HUES64 (cell line): ENCODE results near the gene FETUB.
"Not testable (repeated sequence)": the region's sequence is repeated elsewhere in the genome, so short reads cannot be mapped to it uniquely, and the experiment has no call there.

Source experiments
- H3K27ac ChIP-seq: 2 replicates; pipeline ENCODE4 v1.7.0; 2013; ENCODE audit warnings: low read depth, low read length, inconsistent platforms
- H3K27me3 ChIP-seq: 2 replicates; pipeline ENCODE4 v1.6.1; 2013; ENCODE audit warnings: mild to moderate bottlenecking, low read length; ENCODE audit not compliant: insufficient read depth
- H3K36me3 ChIP-seq: 2 replicates; pipeline ENCODE4 v1.6.1; 2013; ENCODE audit warnings: mild to moderate bottlenecking, low read length; ENCODE audit not compliant: insufficient read depth
- H3K4me1 ChIP-seq: 2 replicates; pipeline ENCODE4 v1.6.1; 2013; ENCODE audit warnings: mild to moderate bottlenecking, low read length, moderate library complexity; ENCODE audit not compliant: insufficient read depth
- H3K4me3 ChIP-seq: 2 replicates; pipeline ENCODE4 v1.5.1; 2013; ENCODE audit warnings: mild to moderate bottlenecking, low read length, moderate library complexity
- H3K9ac ChIP-seq: 2 replicates; pipeline ENCODE4 v1.6.1; 2013; ENCODE audit warnings: mild to moderate bottlenecking, low read depth, low read length
- H3K9me3 ChIP-seq: 2 replicates; pipeline ENCODE4 v1.6.1; 2013; ENCODE audit warnings: low read depth, low read length; ENCODE audit not compliant: insufficient read depth
- WGBS: fragments of 150-250, 120-280 bp; methylation state at CpG from one replicate; pipeline ENCODE4 v1.1.7; 2013; ENCODE audit warnings: missing lambda C conversion rate; 5-methylcytosine and 5-hydroxymethylcytosine counted together

The FETUB gene

DNA sequence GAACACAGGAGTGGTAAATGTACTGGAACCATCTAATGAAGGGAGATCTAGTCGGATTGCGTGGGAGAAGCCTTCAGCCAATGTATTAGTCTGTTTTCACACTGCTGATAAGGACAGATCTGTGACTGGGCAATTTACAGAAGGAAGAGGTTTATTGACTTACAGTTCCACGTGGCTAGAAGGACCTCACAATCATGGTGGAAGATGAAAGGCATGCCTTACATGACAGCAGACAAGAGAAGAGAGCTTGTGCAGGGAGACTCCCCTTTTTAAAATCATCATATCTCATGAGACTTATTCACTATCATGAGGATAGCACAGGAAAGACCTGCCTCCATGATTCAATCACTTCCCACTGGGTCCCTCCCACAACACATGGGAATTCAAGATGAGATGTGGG, 42.6 kb downstream of the FETUB start:
- Histone ChIP-seq H3K4me1 (no peaks in the 10 kb centered on the region), H3K36me3 (no peaks in the 10 kb centered on the region), H3K4me3 (no peak overlapping the region), H3K27me3 (no peaks in the 10 kb centered on the region), H3K27ac (no peak overlapping the region), H3K9me3 (peaks cover 11% of the 10 kb centered on the region), H3K9ac (no peak overlapping the region)
- 92% methylated on average over 3 of the region's 3 CpGs for WGBS

DNA sequence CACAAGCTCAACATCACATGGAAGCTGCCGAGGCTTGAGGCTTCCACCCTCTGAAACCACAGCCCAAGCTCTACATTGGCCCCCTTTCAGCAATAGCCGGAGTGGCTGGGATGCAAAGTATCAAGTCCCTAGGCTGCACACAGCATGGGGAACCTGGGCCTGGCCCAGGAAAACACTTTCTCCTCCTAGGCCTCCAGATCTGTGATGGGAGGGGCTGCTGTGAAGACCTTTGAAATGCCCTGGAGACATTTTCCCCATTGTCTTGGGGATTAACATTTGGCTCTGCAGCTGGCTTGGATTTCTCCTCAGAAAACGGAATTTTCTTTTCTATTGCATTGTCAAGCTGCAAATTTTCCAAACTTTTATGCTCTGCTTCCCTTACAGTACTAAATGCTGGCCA, 43.8 kb downstream of the FETUB start:
- no peak overlapping the region for H3K27ac ChIP-seq
- no peak overlapping the region for H3K9ac ChIP-seq
- no peaks in the 10 kb centered on the region for H3K36me3 ChIP-seq
- no peaks in the 10 kb centered on the region for H3K4me1 ChIP-seq
- 75% methylated on average over 3 of the region's 3 CpGs for WGBS
- no peaks in the 10 kb centered on the region for H3K27me3 ChIP-seq
- H3K9me3 ChIP-seq, result peaks cover 11% of the 10 kb centered on the region
- no peak overlapping the region for H3K4me3 ChIP-seq

DNA sequence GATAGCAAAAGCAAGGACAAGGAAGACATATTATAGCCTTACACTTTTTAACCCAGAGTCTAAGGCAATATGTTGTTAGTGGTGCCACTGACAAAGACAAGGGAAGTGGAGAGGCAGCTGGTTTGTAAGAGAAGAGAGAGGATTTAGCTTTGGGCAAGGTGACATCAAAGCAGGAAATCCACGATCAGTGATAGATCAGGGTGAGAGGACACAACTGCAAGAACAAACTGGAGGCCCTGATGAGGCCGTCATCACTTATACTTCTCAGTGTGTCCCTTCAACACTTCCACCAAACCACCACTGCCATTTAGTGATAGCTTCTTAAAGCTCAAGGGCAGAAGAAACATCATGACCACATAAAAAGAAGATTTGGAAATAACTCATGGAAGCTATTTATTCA, 46.3 kb downstream of the FETUB start:
- WGBS, result 92% methylated on average over 2 of the region's 2 CpGs
- H3K9me3 ChIP-seq, result peaks cover 11% of the 10 kb centered on the region
- not testable (repeated sequence) for H3K9ac ChIP-seq, H3K27ac ChIP-seq, H3K27me3 ChIP-seq, H3K4me1 ChIP-seq, H3K4me3 ChIP-seq, H3K36me3 ChIP-seq

DNA sequence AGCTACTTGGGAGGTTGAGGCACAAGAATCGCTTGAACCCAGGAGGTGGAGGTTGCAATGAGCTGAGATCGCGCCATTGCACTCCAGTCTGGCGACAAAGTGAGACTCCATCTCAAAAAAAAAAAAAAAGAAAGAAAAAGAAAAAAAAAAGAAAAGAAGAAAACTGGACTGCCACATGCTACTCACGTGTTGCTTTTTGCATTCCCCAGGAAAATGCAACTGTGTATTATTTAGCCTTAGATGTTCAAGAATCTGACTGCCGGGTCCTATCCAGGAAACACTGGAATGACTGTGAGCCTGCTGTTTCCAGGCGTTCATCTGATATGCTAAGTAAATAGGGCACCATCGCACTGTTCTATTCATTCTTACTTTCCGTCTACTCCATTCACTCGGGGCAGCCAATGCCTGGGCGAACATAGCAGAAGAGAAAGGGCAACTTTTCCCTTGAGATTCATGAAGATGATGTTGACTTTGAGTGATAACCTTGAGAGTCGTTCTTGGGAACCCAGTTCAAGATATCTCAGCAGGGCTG, 47.0 kb downstream of the FETUB start:
- Histone ChIP-seq H3K9me3 (peaks cover 11% of the 10 kb centered on the region), H3K36me3 (no peaks in the 10 kb centered on the region)

DNA sequence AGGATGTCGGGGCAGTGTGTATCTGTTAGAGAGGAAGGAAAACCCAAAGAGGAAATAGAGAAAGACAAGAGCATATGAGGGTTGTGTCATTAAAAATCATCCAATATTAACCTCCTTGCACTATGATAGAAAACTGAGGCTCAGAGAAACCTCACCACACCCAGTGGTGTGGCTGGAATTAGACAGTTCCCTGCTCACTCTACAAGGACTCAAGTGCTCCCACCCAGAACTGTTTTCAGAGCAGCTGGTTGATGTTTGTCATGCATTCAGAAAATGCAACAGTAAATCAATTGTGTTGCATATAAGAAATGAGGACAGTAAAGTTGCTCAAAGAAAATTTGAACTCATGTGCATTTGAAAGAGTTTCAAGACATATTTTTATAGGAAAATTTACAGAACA, 50.1 kb downstream of the FETUB start:
- not testable (repeated sequence) for H3K27ac ChIP-seq, H3K9me3 ChIP-seq, H3K36me3 ChIP-seq, H3K4me3 ChIP-seq, H3K9ac ChIP-seq, H3K27me3 ChIP-seq, H3K4me1 ChIP-seq
- WGBS, result 93% methylated on average over 1 of the region's 1 CpG

More for the DNA sequence above, 47.0 kb downstream of the FETUB start:
- H3K4me1 ChIP-seq, result no peaks in the 10 kb centered on the region
- H3K9ac ChIP-seq, result no peak overlapping the region
- WGBS, result 92% methylated on average over 11 of the region's 12 CpGs
- H3K27ac ChIP-seq, result no peak overlapping the region
- H3K4me3 ChIP-seq, result no peak overlapping the region
- H3K27me3 ChIP-seq, result no peaks in the 10 kb centered on the region

DNA sequence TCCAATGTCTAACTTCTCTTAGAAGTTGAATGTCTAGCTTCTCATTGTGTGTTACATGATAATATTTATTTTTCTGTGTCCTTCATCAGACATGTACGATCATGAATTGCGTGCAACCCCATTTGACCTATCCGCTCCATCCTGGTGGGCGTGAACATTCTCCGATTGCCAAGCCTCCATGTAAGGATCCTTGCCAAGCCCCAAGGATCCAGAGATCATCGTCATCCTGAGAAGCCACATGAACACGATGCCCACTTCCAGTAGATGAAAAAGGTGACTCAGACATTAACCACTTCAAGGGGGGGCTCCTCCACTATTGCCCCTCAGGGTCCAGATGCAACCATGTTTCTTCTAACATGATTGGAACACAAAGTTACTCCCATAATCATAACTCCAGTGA, 51.5 kb downstream of the FETUB start:
- Histone ChIP-seq H3K9me3 (no peaks in the 10 kb centered on the region), H3K27me3 (no peaks in the 10 kb centered on the region)
- 95% methylated on average over 7 of the region's 7 CpGs for WGBS

DNA sequence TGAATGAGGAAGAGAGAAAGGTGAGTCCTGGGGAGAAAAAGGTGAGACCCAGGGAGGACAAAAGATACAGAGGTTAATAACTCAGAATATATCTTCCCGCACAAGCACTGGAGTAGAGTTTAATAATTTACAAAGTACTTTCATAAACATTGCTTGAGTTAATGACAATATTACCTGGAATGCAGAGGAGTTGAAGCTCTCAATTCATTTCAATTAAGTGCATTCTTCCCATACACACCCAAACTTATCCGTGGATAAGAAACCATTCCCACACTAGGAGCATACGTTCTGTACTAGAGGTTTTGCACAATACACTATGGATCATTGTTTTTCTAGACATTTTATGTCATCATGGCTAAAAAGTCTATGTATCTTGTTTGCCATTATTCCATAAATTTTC, 53.6 kb downstream of the FETUB start:
- H3K9me3 ChIP-seq, result no peaks in the 10 kb centered on the region
- no peak overlapping the region for H3K27ac ChIP-seq
- H3K9ac ChIP-seq, result no peak overlapping the region
- 95% methylated on average over 2 of the region's 3 CpGs for WGBS
- H3K27me3 ChIP-seq, result no peaks in the 10 kb centered on the region
- H3K4me1 ChIP-seq, result 0 out of 2 replicates have a peak, but pooled peaks cover 9% of the 10 kb centered on the region
- H3K36me3 ChIP-seq, result no peaks in the 10 kb centered on the region
- H3K4me3 ChIP-seq, result no peak overlapping the region

More for the DNA sequence above, 51.5 kb downstream of the FETUB start:
- Histone ChIP-seq H3K27ac (no peak overlapping the region), H3K36me3 (no peaks in the 10 kb centered on the region), H3K4me1 (0 out of 2 replicates have a peak, but pooled peaks cover 9% of the 10 kb centered on the region), H3K9ac (no peak overlapping the region), H3K4me3 (no peak overlapping the region)

DNA sequence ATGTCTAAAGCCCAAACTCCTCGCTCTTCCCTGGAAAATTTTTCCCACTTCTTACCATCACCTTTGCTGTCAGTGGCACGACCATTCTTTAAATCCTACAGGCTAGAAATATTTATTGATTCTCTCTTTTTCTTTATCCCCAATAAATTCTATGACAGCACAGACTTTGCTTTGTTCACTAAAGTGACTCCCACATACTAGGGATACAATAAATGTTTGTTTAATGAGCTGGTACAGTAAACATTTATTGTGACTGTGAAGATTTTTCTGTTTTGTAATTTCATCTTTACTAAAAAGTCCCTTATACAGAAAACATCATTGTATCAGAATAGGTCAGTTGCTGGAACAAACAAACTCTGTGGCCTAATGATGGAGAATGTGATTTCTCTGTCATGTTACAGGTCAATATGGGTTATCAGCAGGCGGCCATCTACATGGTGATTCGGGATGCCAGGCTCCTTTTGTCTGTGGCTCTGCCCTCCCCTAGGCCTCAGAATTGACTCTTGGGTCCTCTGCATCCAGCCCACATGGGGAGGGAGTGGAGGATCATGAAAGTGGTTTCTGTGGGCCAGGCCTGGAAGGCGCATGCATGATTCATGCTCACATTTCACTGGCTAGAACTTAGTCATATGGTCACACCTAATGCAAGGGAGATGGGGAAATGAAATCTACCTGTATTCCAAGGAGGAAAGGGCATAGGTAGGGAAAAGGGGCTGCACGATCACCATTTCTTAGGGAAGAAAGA, 54.3 kb downstream of the FETUB start:
- H3K36me3 ChIP-seq, result no peaks in the 10 kb centered on the region
- no peaks in the 10 kb centered on the region for H3K9me3 ChIP-seq
- H3K9ac ChIP-seq, result no peak overlapping the region
- no peak overlapping the region for H3K4me3 ChIP-seq
- 77% methylated on average over 6 of the region's 6 CpGs for WGBS
- H3K27ac ChIP-seq, result no peak overlapping the region
- 0 out of 2 replicates have a peak, but pooled peaks cover 9% of the 10 kb centered on the region for H3K4me1 ChIP-seq
- H3K27me3 ChIP-seq, result no peaks in the 10 kb centered on the region

DNA sequence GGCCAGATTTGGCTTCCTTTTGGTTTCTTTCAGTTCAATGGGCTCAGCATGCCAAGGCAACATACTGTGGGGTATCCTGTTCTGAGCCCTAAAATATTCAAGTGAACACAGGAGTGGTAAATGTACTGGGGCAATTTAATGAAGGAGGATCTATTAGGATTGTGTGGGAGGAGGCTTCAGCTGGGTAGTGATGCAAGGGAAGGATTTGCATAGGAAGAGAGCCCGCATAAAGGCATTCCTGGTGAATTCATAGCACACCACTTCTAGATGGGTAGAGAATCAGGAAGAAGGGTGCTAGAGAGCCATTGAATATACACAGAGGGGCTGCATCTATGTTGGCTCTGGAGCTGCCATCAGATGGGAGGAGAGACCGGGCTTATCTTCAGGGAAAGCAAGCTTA, 56.3 kb downstream of the FETUB start:
- WGBS, result 87% methylated on average over 2 of the region's 2 CpGs
- Histone ChIP-seq H3K9me3 (no peaks in the 10 kb centered on the region), H3K4me1 (0 out of 2 replicates have a peak, but pooled peaks cover 9% of the 10 kb centered on the region), H3K9ac (no peak overlapping the region), H3K36me3 (no peaks in the 10 kb centered on the region), H3K27ac (no peak overlapping the region), H3K4me3 (no peak overlapping the region), H3K27me3 (no peaks in the 10 kb centered on the region)

DNA sequence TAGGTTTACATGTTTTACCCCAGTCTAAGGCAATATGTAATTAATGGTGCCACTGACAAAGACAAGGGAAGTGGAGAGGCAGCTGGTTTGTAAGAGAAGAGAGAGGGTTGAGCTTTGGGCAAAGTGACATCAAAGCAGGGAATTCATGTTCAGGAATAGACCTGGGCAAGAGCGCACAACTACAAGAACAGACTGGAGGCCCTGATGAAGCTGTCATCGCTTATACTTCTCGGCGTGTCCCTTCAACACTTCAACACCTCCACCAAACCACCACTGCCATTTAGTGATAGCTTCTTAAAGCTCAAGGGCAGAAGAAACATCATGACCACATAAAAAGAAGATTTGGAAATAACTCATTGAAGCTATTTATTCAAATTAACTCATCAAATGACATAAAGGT, 57.3 kb downstream of the FETUB start:
- H3K9ac ChIP-seq, result no peak overlapping the region
- no peaks in the 10 kb centered on the region for H3K9me3 ChIP-seq
- no peak overlapping the region for H3K27ac ChIP-seq
- H3K4me3 ChIP-seq, result no peak overlapping the region
- 0 out of 2 replicates have a peak, but pooled peaks cover 9% of the 10 kb centered on the region for H3K4me1 ChIP-seq
- no peaks in the 10 kb centered on the region for H3K27me3 ChIP-seq
- H3K36me3 ChIP-seq, result no peaks in the 10 kb centered on the region
- 95% methylated on average over 4 of the region's 4 CpGs for WGBS

DNA sequence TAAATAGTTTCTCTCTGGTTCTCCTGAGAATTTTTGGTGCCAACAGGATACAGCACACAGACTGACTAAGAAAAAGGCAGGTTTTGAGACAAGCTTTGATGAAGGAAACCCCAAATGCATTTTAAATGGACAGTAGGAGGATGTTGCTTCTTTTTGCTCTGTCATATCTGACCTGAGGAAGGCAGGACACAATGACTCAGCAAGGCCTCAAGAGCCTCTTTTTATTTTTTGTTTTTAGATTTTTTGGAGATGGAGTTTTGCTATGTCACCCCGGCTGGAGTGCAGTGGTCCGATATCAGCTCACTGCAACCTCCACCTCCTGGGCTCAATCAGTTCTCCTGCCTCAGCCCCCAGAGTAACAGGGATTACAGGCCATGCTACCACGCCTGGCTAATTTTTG, 60.1 kb downstream of the FETUB start:
- Histone ChIP-seq H3K4me3 (no peak overlapping the region), H3K9me3 (no peaks in the 10 kb centered on the region), H3K9ac (no peak overlapping the region), H3K4me1 (0 out of 2 replicates have a peak, but pooled peaks cover 4% of the 10 kb centered on the region), H3K27me3 (no peaks in the 10 kb centered on the region), H3K36me3 (no peaks in the 10 kb centered on the region), H3K27ac (no peak overlapping the region)
- 93% methylated on average over 3 of the region's 3 CpGs for WGBS
